ENCODE results near the gene KDELR3.

KDELR3 gene

DNA sequence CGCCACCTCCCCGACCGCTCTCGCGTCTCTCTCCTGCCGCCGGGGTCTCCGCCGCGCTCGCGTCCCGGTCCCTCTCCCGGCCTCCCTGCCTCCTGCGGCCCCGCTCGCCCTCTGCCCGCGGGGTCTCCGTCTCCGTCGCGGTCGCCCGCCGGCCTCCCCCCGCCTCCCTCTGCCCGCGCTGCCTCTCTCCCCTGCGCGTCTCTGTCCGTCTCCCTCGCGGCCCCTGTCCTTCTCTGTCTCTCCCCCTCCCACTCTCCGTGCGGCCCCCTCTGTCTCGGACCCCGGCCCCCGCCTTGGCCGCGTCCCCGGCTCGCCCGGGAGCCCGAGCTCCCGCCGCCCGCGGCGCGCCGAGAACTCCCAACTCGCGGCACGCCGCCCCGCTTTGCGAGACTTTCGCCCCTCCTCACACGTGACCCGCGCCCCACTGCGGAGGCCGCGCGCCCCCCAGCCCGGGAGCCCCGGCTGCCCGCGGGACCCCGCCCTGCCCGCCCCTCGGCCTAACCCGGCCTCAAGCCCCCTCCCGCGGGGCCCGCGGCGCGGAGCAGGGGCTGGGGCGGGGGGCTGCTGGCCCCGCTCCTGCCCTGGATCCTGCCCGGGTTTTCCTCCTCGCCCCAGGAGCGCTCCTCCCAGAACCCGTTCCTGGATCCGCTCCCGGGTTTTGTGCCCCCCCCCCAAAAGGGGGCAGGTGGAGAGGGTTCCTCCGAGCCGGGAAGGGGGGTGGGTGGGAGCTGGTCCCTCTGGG, 12.2 kb upstream of the KDELR3 start (continued):
- TF ChIP-seq YY1 (tag by site-specific recombination; IDR thresholded peaks at IDR 0.05) (no peak; the same call in 1 of the 2 replicates), GLIS2 (tag by site-specific recombination; IDR thresholded peaks at IDR 0.05) (no peak), ZNF19 (tag by site-specific recombination; IDR thresholded peaks at IDR 0.05; ENCODE audit: low read depth) (no peak), ZNF473 (tag by site-specific recombination; IDR thresholded peaks at IDR 0.05) (no peak), ZNF514 (tag by site-specific recombination; IDR thresholded peaks at IDR 0.05) (no peak), ZFP3 (tag by site-specific recombination; IDR thresholded peaks at IDR 0.05; ENCODE audit: low read depth) (no peak), ZNF169 (tag by site-specific recombination; IDR thresholded peaks at IDR 0.05) (no peak), ZNF639 (tag by site-specific recombination; IDR thresholded peaks at IDR 0.05) (0 out of 2 replicates have a peak, but pooled peaks have one; percentile 51), ZNF292 (tag by site-specific recombination; IDR thresholded peaks at IDR 0.05; ENCODE audit: borderline replicate concordance, low read depth) (no peak), PRDM10 (tag by site-specific recombination; IDR thresholded peaks at IDR 0.05) (peak; percentile 39; the same call in 1 of the 2 replicates), ZIC2 (tag by site-specific recombination; IDR thresholded peaks at IDR 0.05) (no peak), ZNF513 (tag by site-specific recombination; IDR thresholded peaks at IDR 0.05) (no peak), ZNF354C (tag by site-specific recombination; IDR thresholded peaks at IDR 0.05; ENCODE audit: borderline replicate concordance, low read depth) (no peak), ZNF596 (tag by site-specific recombination; IDR thresholded peaks at IDR 0.05) (no peak), ZNF791 (tag by site-specific recombination; IDR thresholded peaks at IDR 0.05) (no peak), SP7 (tag by site-specific recombination; IDR thresholded peaks at IDR 0.05) (no peak)
- TF ChIP-seq, protein P1, sequence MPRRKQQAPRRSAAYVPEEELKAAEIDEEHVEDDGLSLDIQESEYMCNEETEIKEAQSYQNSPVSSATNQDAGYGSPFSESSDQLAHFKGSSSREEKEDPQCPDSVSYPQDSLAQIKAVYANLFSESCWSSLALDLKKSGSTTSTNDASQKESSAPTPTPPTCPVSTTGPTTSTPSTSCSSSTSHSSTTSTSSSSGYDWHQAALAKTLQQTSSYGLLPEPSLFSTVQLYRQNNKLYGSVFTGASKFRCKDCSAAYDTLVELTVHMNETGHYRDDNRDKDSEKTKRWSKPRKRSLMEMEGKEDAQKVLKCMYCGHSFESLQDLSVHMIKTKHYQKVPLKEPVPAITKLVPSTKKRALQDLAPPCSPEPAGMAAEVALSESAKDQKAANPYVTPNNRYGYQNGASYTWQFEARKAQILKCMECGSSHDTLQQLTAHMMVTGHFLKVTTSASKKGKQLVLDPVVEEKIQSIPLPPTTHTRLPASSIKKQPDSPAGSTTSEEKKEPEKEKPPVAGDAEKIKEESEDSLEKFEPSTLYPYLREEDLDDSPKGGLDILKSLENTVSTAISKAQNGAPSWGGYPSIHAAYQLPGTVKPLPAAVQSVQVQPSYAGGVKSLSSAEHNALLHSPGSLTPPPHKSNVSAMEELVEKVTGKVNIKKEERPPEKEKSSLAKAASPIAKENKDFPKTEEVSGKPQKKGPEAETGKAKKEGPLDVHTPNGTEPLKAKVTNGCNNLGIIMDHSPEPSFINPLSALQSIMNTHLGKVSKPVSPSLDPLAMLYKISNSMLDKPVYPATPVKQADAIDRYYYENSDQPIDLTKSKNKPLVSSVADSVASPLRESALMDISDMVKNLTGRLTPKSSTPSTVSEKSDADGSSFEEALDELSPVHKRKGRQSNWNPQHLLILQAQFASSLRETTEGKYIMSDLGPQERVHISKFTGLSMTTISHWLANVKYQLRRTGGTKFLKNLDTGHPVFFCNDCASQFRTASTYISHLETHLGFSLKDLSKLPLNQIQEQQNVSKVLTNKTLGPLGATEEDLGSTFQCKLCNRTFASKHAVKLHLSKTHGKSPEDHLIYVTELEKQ (tag by site-specific recombination; IDR thresholded peaks at IDR 0.05; ENCODE audit: borderline replicate concordance), result 0 out of 2 replicates have a peak, but pooled peaks have one; percentile 14
- TF ChIP-seq, protein P2, sequence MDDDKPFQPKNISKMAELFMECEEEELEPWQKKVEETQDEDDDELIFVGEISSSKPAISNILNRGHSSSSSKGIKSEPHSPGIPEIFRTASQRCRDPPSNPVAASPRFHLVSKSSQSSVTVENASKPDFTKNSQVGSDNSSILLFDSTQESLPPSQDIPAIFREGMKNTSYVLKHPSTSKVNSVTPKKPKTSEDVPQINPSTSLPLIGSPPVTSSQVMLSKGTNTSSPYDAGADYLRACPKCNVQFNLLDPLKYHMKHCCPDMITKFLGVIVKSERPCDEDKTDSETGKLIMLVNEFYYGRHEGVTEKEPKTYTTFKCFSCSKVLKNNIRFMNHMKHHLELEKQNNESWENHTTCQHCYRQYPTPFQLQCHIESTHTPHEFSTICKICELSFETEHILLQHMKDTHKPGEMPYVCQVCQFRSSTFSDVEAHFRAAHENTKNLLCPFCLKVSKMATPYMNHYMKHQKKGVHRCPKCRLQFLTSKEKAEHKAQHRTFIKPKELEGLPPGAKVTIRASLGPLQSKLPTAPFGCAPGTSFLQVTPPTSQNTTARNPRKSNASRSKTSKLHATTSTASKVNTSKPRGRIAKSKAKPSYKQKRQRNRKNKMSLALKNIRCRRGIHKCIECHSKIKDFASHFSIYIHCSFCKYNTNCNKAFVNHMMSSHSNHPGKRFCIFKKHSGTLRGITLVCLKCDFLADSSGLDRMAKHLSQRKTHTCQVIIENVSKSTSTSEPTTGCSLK (tag by site-specific recombination; IDR thresholded peaks at IDR 0.05), result no peak
- TF ChIP-seq, protein P3, sequence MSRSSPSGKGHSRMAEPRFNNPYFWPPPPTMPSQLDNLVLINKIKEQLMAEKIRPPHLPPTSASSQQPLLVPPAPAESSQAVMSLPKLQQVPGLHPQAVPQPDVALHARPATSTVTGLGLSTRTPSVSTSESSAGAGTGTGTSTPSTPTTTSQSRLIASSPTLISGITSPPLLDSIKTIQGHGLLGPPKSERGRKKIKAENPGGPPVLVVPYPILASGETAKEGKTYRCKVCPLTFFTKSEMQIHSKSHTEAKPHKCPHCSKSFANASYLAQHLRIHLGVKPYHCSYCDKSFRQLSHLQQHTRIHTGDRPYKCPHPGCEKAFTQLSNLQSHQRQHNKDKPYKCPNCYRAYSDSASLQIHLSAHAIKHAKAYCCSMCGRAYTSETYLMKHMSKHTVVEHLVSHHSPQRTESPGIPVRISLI (tag by site-specific recombination; IDR thresholded peaks at IDR 0.05), result no peak
- TF ChIP-seq, protein P4, sequence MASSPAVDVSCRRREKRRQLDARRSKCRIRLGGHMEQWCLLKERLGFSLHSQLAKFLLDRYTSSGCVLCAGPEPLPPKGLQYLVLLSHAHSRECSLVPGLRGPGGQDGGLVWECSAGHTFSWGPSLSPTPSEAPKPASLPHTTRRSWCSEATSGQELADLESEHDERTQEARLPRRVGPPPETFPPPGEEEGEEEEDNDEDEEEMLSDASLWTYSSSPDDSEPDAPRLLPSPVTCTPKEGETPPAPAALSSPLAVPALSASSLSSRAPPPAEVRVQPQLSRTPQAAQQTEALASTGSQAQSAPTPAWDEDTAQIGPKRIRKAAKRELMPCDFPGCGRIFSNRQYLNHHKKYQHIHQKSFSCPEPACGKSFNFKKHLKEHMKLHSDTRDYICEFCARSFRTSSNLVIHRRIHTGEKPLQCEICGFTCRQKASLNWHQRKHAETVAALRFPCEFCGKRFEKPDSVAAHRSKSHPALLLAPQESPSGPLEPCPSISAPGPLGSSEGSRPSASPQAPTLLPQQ (tag by site-specific recombination; IDR thresholded peaks at IDR 0.05), result 0 out of 2 replicates have a peak, but pooled peaks have one; percentile 34
- TF ChIP-seq, protein P5, sequence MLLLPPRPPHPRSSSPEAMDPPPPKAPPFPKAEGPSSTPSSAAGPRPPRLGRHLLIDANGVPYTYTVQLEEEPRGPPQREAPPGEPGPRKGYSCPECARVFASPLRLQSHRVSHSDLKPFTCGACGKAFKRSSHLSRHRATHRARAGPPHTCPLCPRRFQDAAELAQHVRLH (tag by site-specific recombination; IDR thresholded peaks at IDR 0.05), result no peak

Measured in HEK293 (cell line).